K562 (cell line): ENCODE data around the gene PARP11. TPM values are rescaled to one million over a fixed set of nuclear protein-coding genes. Genes with fewer than 3 reads are reported as not detected.

ENCODE experiments used
- ATAC-seq: fragments of 200-7000 bp; cut with Tn5 transposase; 3 replicates; pipeline ENCODE4 v1.9.1; 2020; ENCODE audit warnings: moderate library complexity
- BruUV-seq: library from RNA; stranded (reverse); fragments of 400-500 nt; replicated peaks from 2 replicates; lab custom pipeline; 2021; lab: Mats Ljungman, UMichigan
- CTCF ChIA-PET: fragments of 300-600 bp; formaldehyde crosslinking; extraction: SDS; loops from one replicate; lab custom pipeline; 2021; ENCODE audit warnings: low intra/inter-chr PET ratio; lab: Yijun Ruan, JAX
- POLR2A ChIA-PET: fragments of 300-600, 350-650 bp; sonication (Branson Sonifier 250); formaldehyde crosslinking; extraction: SDS; loops from one replicate; lab custom pipeline; 2021; ENCODE audit warnings: antibody characterized with exemption, inconsistent platforms; lab: Yijun Ruan, JAX
- DNase-seq, 4 experiments: peaks; one replicate each; pipeline versions ENCODE4 v3.0.0 to v3.0.0-alpha.2; 2011 to 2018; ENCODE audit warnings: low spot score in 3 of 4, mixed read lengths in 3 of 4; ENCODE audit errors: extremely low read depth in 1 of 4
- FAIRE-seq: peaks from 2 replicates; lab custom pipeline; 2011; peaks lifted over from hg19 to GRCh38; lab: Jason Lieb, UNC
- H2AFZ ChIP-seq: 2 replicates; pipeline ENCODE4 v1.6.0; 2011; ENCODE audit warnings: low read depth, low read length, control low read depth, inconsistent platforms
- H3K27ac ChIP-seq: fragments of 200-600 bp; 3 replicates; pipeline ENCODE4 v1.8.0; 2011; ENCODE audit warnings: low read depth, mild to moderate bottlenecking, control low read depth, inconsistent platforms, low read length, moderate library complexity, mixed read lengths; ENCODE audit errors: extremely low read depth
- H3K27me3 ChIP-seq, 2 experiments: fragments of 300-600 bp in 1 of 2; 2 replicates in 1 of 2; 3 replicates in 1 of 2; pipeline versions ENCODE4 v1.6.0 to v1.8.0; 2011; ENCODE audit warnings: inconsistent platforms in 2 of 2, low read length in 2 of 2, mild to moderate bottlenecking in 1 of 2, mixed read lengths in 1 of 2, moderate library complexity in 1 of 2; ENCODE audit not compliant: control insufficient read depth in 2 of 2, insufficient read depth in 2 of 2
- H3K36me3 ChIP-seq: fragments of 300-600 bp; 3 replicates; pipeline ENCODE4 v1.8.0; 2011; ENCODE audit warnings: mild to moderate bottlenecking, low read length, inconsistent platforms; ENCODE audit not compliant: control insufficient read depth, insufficient read depth
- H3K4me1 ChIP-seq, 2 experiments: fragments of 200-600 bp in 1 of 2; replicated peaks in 1 of 2; 2 replicates in 1 of 2; 3 replicates in 1 of 2; pipeline versions ENCODE4 v1.5.1 to v1.8.0; 2011; ENCODE audit warnings: inconsistent platforms in 2 of 2, low read length in 2 of 2, mild to moderate bottlenecking in 1 of 2, mixed read lengths in 1 of 2, moderate library complexity in 1 of 2; ENCODE audit not compliant: control insufficient read depth in 2 of 2, insufficient read depth in 2 of 2
- H3K4me2 ChIP-seq: 2 replicates; pipeline ENCODE4 v1.6.1; 2011; ENCODE audit warnings: low read length, control low read depth, inconsistent platforms, mixed read lengths; ENCODE audit not compliant: insufficient read depth
- H3K4me3 ChIP-seq: fragments of 200-600 bp; sonication (generic), shearing (Covaris generic); 2 replicates; pipeline ENCODE4 v1.5.1; 2016; ENCODE audit warnings: control low read depth, inconsistent platforms
- H3K79me2 ChIP-seq: fragments of 200-600 bp; 3 replicates; pipeline ENCODE4 v1.8.0; 2011; ENCODE audit warnings: low read length, inconsistent platforms; ENCODE audit not compliant: control insufficient read depth, insufficient read depth
- H3K9ac ChIP-seq, 2 experiments: 2 replicates each; pipeline versions ENCODE4 v1.6.0 to v1.6.1; 2011; ENCODE audit warnings: low read depth in 2 of 2, low read length in 2 of 2, control low read depth in 1 of 2, inconsistent platforms in 1 of 2, mild to moderate bottlenecking in 1 of 2, mixed read lengths in 1 of 2; ENCODE audit not compliant: insufficient read depth in 1 of 2
- H3K9me1 ChIP-seq: one replicate; pipeline ENCODE4 v1.6.0; 2011; ENCODE audit warnings: inconsistent platforms, mild to moderate bottlenecking, low read length, moderate library complexity; ENCODE audit not compliant: control insufficient read depth, insufficient read depth
- H3K9me3 ChIP-seq: replicated peaks from 2 replicates; pipeline ENCODE4 v1.5.1; 2011; ENCODE audit warnings: low read depth, low read length, inconsistent platforms; ENCODE audit not compliant: control insufficient read depth, insufficient read depth
- H4K20me1 ChIP-seq: replicated peaks from 2 replicates; pipeline ENCODE4 v1.6.1; 2011; ENCODE audit warnings: low read length, inconsistent platforms, mixed read lengths; ENCODE audit not compliant: control insufficient read depth, insufficient read depth
- CBX1 ChIP-seq: sonication (generic); IDR thresholded peaks from 2 replicates; pipeline ENCODE4 v1.6.1; 2016; ENCODE audit warnings: antibody characterized with exemption, low read depth, mild to moderate bottlenecking
- DIDO1 ChIP-seq: fragments of 450-650 bp; IDR thresholded peaks from 2 replicates; pipeline ENCODE4 v1.6.1; 2016; ENCODE audit warnings: low read depth, missing biosample characterization, missing genetic modification characterization
- E2F8 ChIP-seq: fragments of 450-650 bp; IDR thresholded peaks from 2 replicates; pipeline ENCODE4 v1.7.1; 2018; ENCODE audit warnings: mild to moderate bottlenecking, low read depth; ENCODE audit not compliant: partially characterized antibody
- FOXK2 ChIP-seq, 2 experiments: fragments of 450-650 bp; IDR thresholded peaks in 1 of 2; conservative IDR thresholded peaks in 1 of 2; 2 replicates each; pipeline ENCODE4 v1.6.1; 2016; ENCODE audit warnings: low read depth in 2 of 2, mild to moderate bottlenecking in 1 of 2
- JUNB ChIP-seq: fragments of 450-650 bp; formaldehyde crosslinking; conservative IDR thresholded peaks from 2 replicates; pipeline ENCODE4 v1.4.0; 2020; ENCODE audit warnings: mild to moderate bottlenecking
- NCOA1 ChIP-seq: fragments of 450-650 bp; IDR thresholded peaks from 2 replicates; pipeline ENCODE4 v1.6.1; 2016; ENCODE audit warnings: low read depth
- RBBP5 ChIP-seq: fragments of 200-600 bp; sonication (generic); IDR thresholded peaks from 2 replicates; pipeline ENCODE4 v1.6.1; 2012; ENCODE audit warnings: borderline replicate concordance, mild to moderate bottlenecking, low read length, control low read depth, inconsistent platforms; ENCODE audit not compliant: insufficient read depth, poor library complexity, severe bottlenecking
- SLC30A9 ChIP-seq: fragments of 250-450 bp; sonication (Bioruptor Pico); IDR thresholded peaks from 2 replicates; pipeline ENCODE4 v1.8.0; 2022; ENCODE audit warnings: mild to moderate bottlenecking, moderate library complexity
- TCF7L2 ChIP-seq: fragments of 150-350 bp; IDR thresholded peaks from 2 replicates; pipeline ENCODE4 v1.6.1; 2016; ENCODE audit warnings: low read depth, mild to moderate bottlenecking, low read length, moderate library complexity
- ZFPM2 ChIP-seq: fragments of 250-450 bp; sonication (Bioruptor Pico); IDR thresholded peaks from 2 replicates; pipeline ENCODE4 v1.5.1; 2022; ENCODE audit warnings: mild to moderate bottlenecking
- ZNF239 ChIP-seq: fragments of 250-450 bp; sonication (Bioruptor Pico); IDR thresholded peaks from 2 replicates; pipeline ENCODE4 v1.4.0; 2020; ENCODE audit warnings: mild to moderate bottlenecking
- ZNF311 ChIP-seq: fragments of 250-450 bp; sonication (Bioruptor Pico); IDR thresholded peaks from 2 replicates; pipeline ENCODE4 v1.4.0; 2020; ENCODE audit warnings: mild to moderate bottlenecking, moderate library complexity
- ZNF445 ChIP-seq: fragments of 250-450 bp; sonication (Bioruptor Pico); IDR thresholded peaks from 2 replicates; pipeline ENCODE4 v1.4.0; 2020; ENCODE audit warnings: low read depth, mild to moderate bottlenecking, moderate library complexity
- ZNF75A ChIP-seq: fragments of 450-650 bp; formaldehyde crosslinking; IDR thresholded peaks from 2 replicates; pipeline ENCODE4 v1.4.0; 2020; ENCODE audit warnings: mild to moderate bottlenecking
- ZNF766 ChIP-seq: fragments of 200-800 bp; sonication (Bioruptor generic); conservative IDR thresholded peaks from 2 replicates; pipeline ENCODE4 v1.6.1; 2016; ENCODE audit warnings: missing genetic modification characterization, missing compliant biosample characterization
- WGBS: fragments of 100-300 bp; shearing (Covaris generic); methylation state at CpG from one replicate; pipeline ENCODE4 v1.1.6; 2016; ENCODE audit warnings: low coverage, mixed read lengths; ENCODE audit not compliant: insufficient coverage; ENCODE audit errors: missing lambda C conversion rate; 5-methylcytosine and 5-hydroxymethylcytosine counted together
- in situ Hi-C: fragments of 300-500 bp; cut with MboI; formaldehyde crosslinking; loops from 4 replicates; pipeline ENCODE4 v1.15.0; 2018; ENCODE audit warnings: inconsistent platforms, mixed read lengths
- intact Hi-C: fragments of 100-400 bp; cut with micrococcal nuclease; formaldehyde crosslinking; loops from 2 replicates; pipeline ENCODE4 v1.14.2; 2022
- polyA plus RNA-seq, 8 experiments: library from polyadenylated mRNA; depleted of rRNA in 4 of 8; stranded (reverse) in 5 of 8; unstranded in 3 of 8; fragments of >200 nt; fragmentation: Nextera tagmentation in 2 of 8; fragmentation: Illumina TruSeq in 1 of 8; extraction: Ambion mirVana in 2 of 8; extraction: Trizol in 1 of 8; gene quantifications; 2 replicates each; pipeline versions ENCODE4 v1.2.1 to v1.2.3, GENCODE V29; 2011 to 2014; ENCODE audit warnings: inconsistent platforms in 1 of 8, missing spikeins in 1 of 8
- total RNA-seq, 7 experiments: library from RNA; depleted of rRNA in 6 of 7; stranded (reverse); fragments of >200 nt in 6 of 7; fragmentation: Illumina TruSeq in 2 of 7; extraction: Trizol in 2 of 7; gene quantifications; 2 replicates each; pipeline versions ENCODE4 v1.2.1 to v1.2.3, GENCODE V29; 2011 to 2021; ENCODE audit warnings: low replicate concordance in 1 of 7
- TF ChIP-seq, protein P1 (sequence below): fragments of 250-450 bp; sonication (Bioruptor Pico); IDR thresholded peaks from 2 replicates; pipeline ENCODE4 v1.5.1; 2021; ENCODE audit warnings: mild to moderate bottlenecking
- TF ChIP-seq, protein P2 (sequence below): fragments of 250-450 bp; sonication (Bioruptor Pico); IDR thresholded peaks from 2 replicates; pipeline ENCODE4 v1.4.0; 2020; ENCODE audit warnings: mild to moderate bottlenecking, moderate library complexity

Gene PARP11
- total and polyA plus RNA-seq, 9 of the 15 experiments (the other 6 are each of a cell fraction or from before 2014, with no cell fraction given) = 0.40 to 2.5 (median 1.4) TPM

- Histone ChIP-seq H3K79me2 (no peaks in the 10 kb centered on the region), H3K27me3 (no peaks in the 10 kb centered on the region; a peak in 1 of 5 replicates), H3K9ac (no peak overlapping the region), H3K36me3 (no peaks in the 10 kb centered on the region), H3K9me1 (no peaks in the 10 kb centered on the region), H2AFZ (no peak overlapping the region), H4K20me1 (no peaks in the 10 kb centered on the region), H3K9me3 (no peaks in the 10 kb centered on the region), H3K4me1 (no peaks in the 10 kb centered on the region), H3K4me3 (no peak overlapping the region), H3K27ac (no peak overlapping the region), H3K4me2 (no peak overlapping the region)
- no peak for DNase-seq
- no peak for ATAC-seq
- BruUV-seq = no TSS peak
- FAIRE-seq = no peak
- CTCF ChIA-PET = no interaction called here
- in situ Hi-C loops (no loop called here), intact Hi-C loops (no loop called here)
- POLR2A ChIA-PET = no interaction called here
- WGBS = 3% methylated on average over 5 of the region's 5 CpGs
- TF ChIP-seq TCF7L2 (no peak), ZFPM2 (no peak), ZNF239 (CRISPR knock-in tag) (no peak), ZNF75A (CRISPR knock-in tag) (no peak), DIDO1 (tag) (no peak), ZNF311 (CRISPR knock-in tag) (no peak), ZNF445 (CRISPR knock-in tag) (no peak), E2F8 (no peak), RBBP5 (no peak), FOXK2 (conservative IDR thresholded peaks at IDR 0.05 in 1 of 2, IDR thresholded peaks at IDR 0.05 in 1 of 2; ENCODE audit: low read depth in 2 of 2) (no peak), JUNB (CRISPR knock-in tag) (no peak), NCOA1 (no peak), CBX1 (no peak), SLC30A9 (CRISPR knock-in tag) (no peak), ZNF766 (no peak)
- TF ChIP-seq, protein P1, sequence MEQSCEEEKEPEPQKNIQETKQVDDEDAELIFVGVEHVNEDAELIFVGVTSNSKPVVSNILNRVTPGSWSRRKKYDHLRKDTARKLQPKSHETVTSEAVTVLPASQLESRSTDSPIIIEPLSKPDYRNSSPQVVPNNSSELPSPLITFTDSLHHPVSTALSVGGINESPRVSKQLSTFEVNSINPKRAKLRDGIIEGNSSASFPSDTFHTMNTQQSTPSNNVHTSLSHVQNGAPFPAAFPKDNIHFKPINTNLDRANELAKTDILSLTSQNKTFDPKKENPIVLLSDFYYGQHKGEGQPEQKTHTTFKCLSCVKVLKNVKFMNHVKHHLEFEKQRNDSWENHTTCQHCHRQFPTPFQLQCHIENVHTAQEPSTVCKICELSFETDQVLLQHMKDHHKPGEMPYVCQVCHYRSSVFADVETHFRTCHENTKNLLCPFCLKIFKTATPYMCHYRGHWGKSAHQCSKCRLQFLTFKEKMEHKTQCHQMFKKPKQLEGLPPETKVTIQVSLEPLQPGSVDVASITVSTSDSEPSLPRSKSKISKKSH (CRISPR knock-in tag) = no peak
- TF ChIP-seq, protein P2, sequence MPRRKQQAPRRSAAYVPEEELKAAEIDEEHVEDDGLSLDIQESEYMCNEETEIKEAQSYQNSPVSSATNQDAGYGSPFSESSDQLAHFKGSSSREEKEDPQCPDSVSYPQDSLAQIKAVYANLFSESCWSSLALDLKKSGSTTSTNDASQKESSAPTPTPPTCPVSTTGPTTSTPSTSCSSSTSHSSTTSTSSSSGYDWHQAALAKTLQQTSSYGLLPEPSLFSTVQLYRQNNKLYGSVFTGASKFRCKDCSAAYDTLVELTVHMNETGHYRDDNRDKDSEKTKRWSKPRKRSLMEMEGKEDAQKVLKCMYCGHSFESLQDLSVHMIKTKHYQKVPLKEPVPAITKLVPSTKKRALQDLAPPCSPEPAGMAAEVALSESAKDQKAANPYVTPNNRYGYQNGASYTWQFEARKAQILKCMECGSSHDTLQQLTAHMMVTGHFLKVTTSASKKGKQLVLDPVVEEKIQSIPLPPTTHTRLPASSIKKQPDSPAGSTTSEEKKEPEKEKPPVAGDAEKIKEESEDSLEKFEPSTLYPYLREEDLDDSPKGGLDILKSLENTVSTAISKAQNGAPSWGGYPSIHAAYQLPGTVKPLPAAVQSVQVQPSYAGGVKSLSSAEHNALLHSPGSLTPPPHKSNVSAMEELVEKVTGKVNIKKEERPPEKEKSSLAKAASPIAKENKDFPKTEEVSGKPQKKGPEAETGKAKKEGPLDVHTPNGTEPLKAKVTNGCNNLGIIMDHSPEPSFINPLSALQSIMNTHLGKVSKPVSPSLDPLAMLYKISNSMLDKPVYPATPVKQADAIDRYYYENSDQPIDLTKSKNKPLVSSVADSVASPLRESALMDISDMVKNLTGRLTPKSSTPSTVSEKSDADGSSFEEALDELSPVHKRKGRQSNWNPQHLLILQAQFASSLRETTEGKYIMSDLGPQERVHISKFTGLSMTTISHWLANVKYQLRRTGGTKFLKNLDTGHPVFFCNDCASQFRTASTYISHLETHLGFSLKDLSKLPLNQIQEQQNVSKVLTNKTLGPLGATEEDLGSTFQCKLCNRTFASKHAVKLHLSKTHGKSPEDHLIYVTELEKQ (CRISPR knock-in tag) = no peak
Observed at GRCh38 chr12:3913278-3913677, 40.1 kb upstream of the PARP11 start.
